CD14-positive monocyte (primary cell): Measurements from ENCODE around the gene PLEKHM2. TPM values are rescaled to one million over a fixed set of nuclear protein-coding genes. Genes with fewer than 3 reads are reported as not detected.

Source experiments
- DNase-seq, 3 donors: peaks; one replicate each; pipeline ENCODE4 v3.0.0-alpha.2; 2011 to 2022
- H2AFZ ChIP-seq: 2 replicates; pipeline ENCODE4 v1.6.0; 2012; ENCODE audit warnings: mild to moderate bottlenecking, low read depth, low read length, inconsistent platforms; ENCODE audit not compliant: insufficient read depth, poor library complexity, severe bottlenecking
- H3K27ac ChIP-seq, 2 donors: 1 replicate in 1 of 2; 2 replicates in 1 of 2; pipeline ENCODE4 v1.5.1; 2012 to 2013; ENCODE audit warnings: low read length in 2 of 2, control low read depth in 1 of 2, inconsistent platforms in 1 of 2, low read depth in 1 of 2, mild to moderate bottlenecking in 1 of 2
- H3K27me3 ChIP-seq, 2 donors: one replicate each; pipeline versions ENCODE4 v1.6.0 to v1.6.1; 2011 to 2013; ENCODE audit warnings: low read length in 2 of 2; ENCODE audit not compliant: control insufficient read depth in 2 of 2, insufficient read depth in 2 of 2
- H3K36me3 ChIP-seq, 2 donors: replicated peaks in 1 of 2; 1 replicate in 1 of 2; 2 replicates in 1 of 2; pipeline versions ENCODE4 v1.5.1 to v1.6.1; 2012 to 2013; ENCODE audit warnings: low read length in 2 of 2, control low read depth in 1 of 2, inconsistent platforms in 1 of 2, mild to moderate bottlenecking in 1 of 2; ENCODE audit not compliant: insufficient read depth in 2 of 2, control insufficient read depth in 1 of 2
- H3K4me1 ChIP-seq, 2 donors: 1 replicate in 1 of 2; 2 replicates in 1 of 2; pipeline versions ENCODE4 v1.5.1 to v1.6.1; 2012 to 2013; ENCODE audit warnings: low read length in 2 of 2, control low read depth in 1 of 2, inconsistent platforms in 1 of 2, mild to moderate bottlenecking in 1 of 2, moderate library complexity in 1 of 2; ENCODE audit not compliant: insufficient read depth in 2 of 2, control insufficient read depth in 1 of 2
- H3K4me2 ChIP-seq: replicated peaks from 2 replicates; pipeline ENCODE3; 2012; ENCODE audit warnings: low read length, moderate library complexity, mild to moderate bottlenecking; ENCODE audit not compliant: poor library complexity, severe bottlenecking; ENCODE audit errors: extremely low read depth
- H3K4me3 ChIP-seq, 3 experiments: fragments of 200-600 bp in 1 of 3; sonication (generic) in 1 of 3; replicated peaks in 1 of 3; 1 replicate in 2 of 3; 2 replicates in 1 of 3; pipeline ENCODE4 v1.5.1; 2011 to 2013; ENCODE audit warnings: low read length in 3 of 3, mild to moderate bottlenecking in 3 of 3, control low read depth in 2 of 3, low read depth in 2 of 3, inconsistent platforms in 1 of 3, moderate library complexity in 1 of 3
- H3K79me2 ChIP-seq: 2 replicates; pipeline ENCODE4 v1.6.0; 2012; ENCODE audit warnings: mild to moderate bottlenecking, control low read depth, inconsistent platforms, low read length, moderate library complexity; ENCODE audit not compliant: insufficient read depth
- H3K9ac ChIP-seq: 2 replicates; pipeline ENCODE4 v1.6.0; 2017; ENCODE audit warnings: low read length, mild to moderate bottlenecking; ENCODE audit not compliant: insufficient read depth, poor library complexity, severe bottlenecking
- H3K9me3 ChIP-seq, 2 donors: replicated peaks in 1 of 2; 1 replicate in 1 of 2; 2 replicates in 1 of 2; pipeline versions ENCODE4 v1.5.1 to v1.6.1; 2012 to 2013; ENCODE audit warnings: low read length in 2 of 2, control low read depth in 1 of 2; ENCODE audit not compliant: control insufficient read depth in 1 of 2, insufficient read depth in 1 of 2
- H4K20me1 ChIP-seq: 2 replicates; pipeline ENCODE4 v1.6.0; 2012; ENCODE audit warnings: mild to moderate bottlenecking, low read length, control low read depth, moderate library complexity; ENCODE audit not compliant: insufficient read depth
- H3K27ac Mint-ChIP-seq, 7 donors: one replicate each; pipeline ENCODE4 v1.8.0; 2020; ENCODE audit warnings: mild to moderate bottlenecking in 7 of 7, mixed read lengths in 7 of 7, moderate library complexity in 6 of 7, inconsistent platforms in 2 of 7
- H3K27me3 Mint-ChIP-seq, 3 donors: one replicate each; pipeline ENCODE4 v1.8.0; 2021 to 2022; ENCODE audit warnings: low read depth in 3 of 3, mild to moderate bottlenecking in 3 of 3, mixed read lengths in 3 of 3, moderate library complexity in 3 of 3, inconsistent platforms in 1 of 3
- H3K36me3 Mint-ChIP-seq, 2 donors: one replicate each; pipeline ENCODE4 v1.8.0; 2020; ENCODE audit warnings: mixed read lengths in 2 of 2, inconsistent platforms in 1 of 2, mild to moderate bottlenecking in 1 of 2
- H3K4me1 Mint-ChIP-seq: one replicate; pipeline ENCODE4 v1.8.0; 2020; ENCODE audit warnings: mild to moderate bottlenecking, mixed read lengths
- H3K4me3 Mint-ChIP-seq, 2 donors: one replicate each; pipeline ENCODE4 v1.8.0; 2020; ENCODE audit warnings: mild to moderate bottlenecking in 2 of 2, mixed read lengths in 2 of 2, moderate library complexity in 1 of 2
- H3K9me3 Mint-ChIP-seq, 7 donors: one replicate each; pipeline ENCODE4 v1.8.0; 2020 to 2022; ENCODE audit warnings: mixed read lengths in 7 of 7, mild to moderate bottlenecking in 6 of 7, moderate library complexity in 6 of 7, inconsistent platforms in 2 of 7
- WGBS: methylation state at CpG from one replicate; pipeline ENCODE4 v1.1.5; 2013; ENCODE audit warnings: missing lambda C conversion rate; ENCODE audit not compliant: insufficient coverage; 5-methylcytosine and 5-hydroxymethylcytosine counted together
- intact Hi-C, 2 donors: fragments of 100-400 bp; cut with micrococcal nuclease; formaldehyde crosslinking; loops; one replicate each; pipeline versions ENCODE4 v1.15.0 to v1.15.1; 2023
- polyA plus RNA-seq, 3 donors: library from polyadenylated mRNA; depleted of rRNA in 1 of 3; unstranded in 2 of 3; stranded (reverse) in 1 of 3; fragments of 300-500 nt in 2 of 3; fragments of >200 nt in 1 of 3; fragmentation: Illumina TruSeq in 2 of 3; gene quantifications; 1 replicate in 2 of 3; 2 replicates in 1 of 3; pipeline ENCODE4 v1.2.3, GENCODE V29; 2012 to 2021
- TF ChIP-seq, protein P1 (sequence below): fragments of 200-600 bp; IDR thresholded peaks from one replicate; pipeline ENCODE4 v1.8.0; 2022; ENCODE audit warnings: antibody characterized with exemption, mild to moderate bottlenecking

Gene PLEKHM2
- polyA plus RNA-seq, 3 donors = 4.0 to 79.3 (median 5.8) TPM

DNA sequence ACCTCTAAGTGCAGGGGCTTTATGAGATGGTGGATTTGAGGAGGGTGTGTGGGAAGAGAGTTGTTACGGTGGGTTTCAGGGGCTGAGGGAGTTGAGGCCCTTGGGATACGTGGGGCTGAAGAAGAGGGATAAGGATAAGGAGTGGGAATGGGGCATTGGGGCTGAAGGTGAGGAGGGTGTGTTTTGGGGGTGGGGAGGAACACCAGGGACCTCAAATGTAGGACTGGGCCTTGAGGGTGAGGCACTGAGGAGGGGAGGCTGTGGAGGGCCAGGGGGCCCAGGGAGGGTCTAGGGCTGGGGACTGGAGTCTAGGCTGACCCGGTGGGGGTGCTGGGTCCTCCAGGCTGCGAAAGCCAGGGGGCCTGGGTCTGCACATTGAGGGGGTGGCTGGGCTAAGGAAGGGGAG lies 1.2 kb upstream of the PLEKHM2 start:
- peak overlapping the region; percentile 63 to 73 for H3K4me3 Mint-ChIP-seq
- 94% methylated on average over 4 of the region's 4 CpGs for WGBS
- intact Hi-C loops = loop anchor here (5.0 kb wide), 1 partner anchor 66 kb away; the partner anchor contains the start of gene DDI2 (in 2 of the 2)
- Histone ChIP-seq H3K36me3 (peaks cover 0 to 1% of the 10 kb centered on the region in 2 donors), H4K20me1 (peaks cover 30% of the 10 kb centered on the region), H3K4me1 (peaks cover 58 to 62% of the 10 kb centered on the region in 2 donors), H3K4me3 (peak overlapping the region in 1 of 3 experiments; percentile 82), H3K79me2 (peaks cover 42% of the 10 kb centered on the region), H3K27me3 (no peaks in the 10 kb centered on the region), H2AFZ (no peak overlapping the region), H3K27ac (peak overlapping the region; percentile 79 to 97), H3K9me3 (no peaks in the 10 kb centered on the region), H3K4me2 (peak overlapping the region; percentile 86), H3K9ac (peak overlapping the region; percentile 97)
- peaks cover 4 to 8% of the 10 kb centered on the region in 2 donors for H3K36me3 Mint-ChIP-seq
- H3K27ac Mint-ChIP-seq = peak overlapping the region; percentile 89 to 95 (median 92)
- TF ChIP-seq, protein P1, sequence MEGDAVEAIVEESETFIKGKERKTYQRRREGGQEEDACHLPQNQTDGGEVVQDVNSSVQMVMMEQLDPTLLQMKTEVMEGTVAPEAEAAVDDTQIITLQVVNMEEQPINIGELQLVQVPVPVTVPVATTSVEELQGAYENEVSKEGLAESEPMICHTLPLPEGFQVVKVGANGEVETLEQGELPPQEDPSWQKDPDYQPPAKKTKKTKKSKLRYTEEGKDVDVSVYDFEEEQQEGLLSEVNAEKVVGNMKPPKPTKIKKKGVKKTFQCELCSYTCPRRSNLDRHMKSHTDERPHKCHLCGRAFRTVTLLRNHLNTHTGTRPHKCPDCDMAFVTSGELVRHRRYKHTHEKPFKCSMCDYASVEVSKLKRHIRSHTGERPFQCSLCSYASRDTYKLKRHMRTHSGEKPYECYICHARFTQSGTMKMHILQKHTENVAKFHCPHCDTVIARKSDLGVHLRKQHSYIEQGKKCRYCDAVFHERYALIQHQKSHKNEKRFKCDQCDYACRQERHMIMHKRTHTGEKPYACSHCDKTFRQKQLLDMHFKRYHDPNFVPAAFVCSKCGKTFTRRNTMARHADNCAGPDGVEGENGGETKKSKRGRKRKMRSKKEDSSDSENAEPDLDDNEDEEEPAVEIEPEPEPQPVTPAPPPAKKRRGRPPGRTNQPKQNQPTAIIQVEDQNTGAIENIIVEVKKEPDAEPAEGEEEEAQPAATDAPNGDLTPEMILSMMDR = no peak
- peaks cover 0 to 7% (median 0%) of the 10 kb centered on the region in 7 donors for H3K9me3 Mint-ChIP-seq
- no peak for DNase-seq
- peaks cover 69% of the 10 kb centered on the region for H3K4me1 Mint-ChIP-seq
- peaks cover 0 to 5% (median 0%) of the 10 kb centered on the region in 3 donors for H3K27me3 Mint-ChIP-seq

DNA sequence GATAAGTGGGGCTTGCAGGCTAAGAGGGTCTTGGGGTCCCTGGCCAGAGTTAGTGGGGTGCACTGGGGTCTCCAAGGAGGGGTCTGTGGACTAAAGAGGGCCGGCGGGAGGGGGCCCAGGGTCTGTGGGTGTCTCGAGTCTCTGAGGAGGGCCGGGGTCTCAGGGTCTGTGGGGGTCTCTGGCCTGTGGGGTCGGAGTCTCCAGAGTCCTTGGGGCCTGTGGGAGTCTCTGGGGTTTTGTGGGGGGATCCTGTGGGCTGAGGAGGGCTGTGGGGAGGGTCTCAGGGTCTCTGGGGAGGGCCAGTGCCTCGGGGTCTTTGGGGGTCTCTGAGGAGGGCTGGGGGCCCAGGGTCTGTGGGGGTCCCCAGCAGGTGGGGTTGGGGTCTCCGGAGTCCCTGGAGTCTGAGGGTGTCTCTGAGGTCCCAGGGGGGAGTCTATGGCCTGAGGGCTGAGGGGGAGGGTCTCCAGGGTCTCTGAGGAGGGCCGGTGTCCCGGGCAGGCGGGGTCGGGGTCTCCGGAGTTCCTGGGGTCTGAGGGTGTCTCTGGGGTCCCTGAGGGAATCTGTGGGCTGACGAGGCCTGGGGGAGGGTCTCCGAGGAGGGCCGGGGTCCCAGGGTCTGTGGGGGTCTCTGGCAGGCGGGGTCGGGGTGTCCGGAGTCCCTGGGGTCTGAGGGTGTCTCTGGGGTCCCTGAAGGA lies 628 bp upstream of the PLEKHM2 start:
- Mint-ChIP-seq H3K36me3 (peaks cover 6 to 11% of the 10 kb centered on the region in 2 donors), H3K4me1 (peaks cover 67% of the 10 kb centered on the region), H3K4me3 (peak overlapping the region; percentile 73 to 78), H3K27ac (peak overlapping the region; percentile 89 to 95 (median 92)), H3K9me3 (peaks cover 0 to 6% (median 0%) of the 10 kb centered on the region in 7 donors), H3K27me3 (peaks cover 0 to 5% (median 0%) of the 10 kb centered on the region in 3 donors)
- intact Hi-C loops = loop anchor here (5.0 kb wide), 1 partner anchor 66 kb away; the partner anchor contains the start of gene DDI2 (in 2 of the 2)
- Histone ChIP-seq H3K4me2 (peak overlapping the region; percentile 86), H3K27ac (peak overlapping the region; percentile 79 to 97), H2AFZ (peak overlapping the region; percentile 82), H3K9me3 (no peaks in the 10 kb centered on the region), H4K20me1 (peaks cover 35% of the 10 kb centered on the region), H3K36me3 (peaks cover 0 to 3% of the 10 kb centered on the region in 2 donors), H3K4me1 (peaks cover 58 to 62% of the 10 kb centered on the region in 2 donors), H3K79me2 (peaks cover 47% of the 10 kb centered on the region), H3K27me3 (no peaks in the 10 kb centered on the region), H3K9ac (peak overlapping the region; percentile 97), H3K4me3 (peak overlapping the region; percentile 60 to 92 (median 82))
- WGBS = 33% methylated on average over 8 of the region's 18 CpGs
- TF ChIP-seq, protein P1 = no peak
- DNase-seq = no peak
